ENCODE data around the gene NBPF1.
"Not testable (repeated sequence)": the region's sequence is repeated elsewhere in the genome, so short reads cannot be mapped to it uniquely, and the experiment has no call there.

NBPF1 gene

DNA sequence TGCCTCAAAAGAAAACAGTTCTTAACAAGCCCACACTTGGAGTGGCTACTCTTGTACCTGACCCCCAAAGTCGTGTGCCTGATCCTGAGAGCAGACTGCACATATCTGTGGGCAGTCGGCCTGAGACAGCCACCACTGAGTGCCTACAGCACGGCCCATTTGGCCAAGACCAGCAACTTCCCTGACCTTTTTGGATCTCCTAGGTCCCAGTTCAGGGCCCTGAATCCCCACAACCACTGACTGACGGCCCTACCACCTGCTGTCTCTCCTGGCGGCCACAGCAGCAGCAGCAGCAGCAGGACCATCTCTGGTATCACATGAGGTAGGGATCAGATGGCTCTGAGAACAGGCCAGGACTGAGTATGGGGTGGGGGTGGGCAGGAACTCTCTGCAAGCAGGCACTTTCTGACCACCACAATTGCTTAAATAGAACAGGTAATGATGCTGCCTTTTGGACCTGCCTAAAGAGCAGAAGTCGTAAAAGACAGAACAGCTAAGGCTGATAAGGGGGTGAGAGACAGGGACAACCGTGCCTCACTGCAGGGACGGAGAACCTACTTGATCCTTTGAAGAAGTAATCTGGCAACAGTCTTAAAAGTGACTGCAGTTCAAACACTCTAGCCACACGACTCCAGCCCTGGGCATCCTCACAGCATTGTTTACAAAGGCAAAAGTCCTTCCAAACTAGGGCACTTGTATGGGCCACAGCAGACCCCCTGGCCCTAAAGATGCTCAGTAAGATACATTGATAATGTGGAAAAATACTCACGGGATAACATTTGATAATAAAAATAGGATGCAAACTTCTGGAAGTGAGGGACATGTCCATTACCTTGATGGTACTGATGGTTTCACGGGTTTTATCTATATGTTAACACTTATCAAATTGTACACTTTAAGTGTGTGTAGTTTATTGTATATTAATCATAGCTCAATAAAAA is 26.0 kb upstream of the NBPF1 start:
- not testable (repeated sequence) for H3K4me3 ChIP-seq (ENCODE audit: control insufficient read depth in 1 of 7, extremely low read depth in 1 of 7, insufficient read depth in 4 of 7, low read depth in 2 of 7, low read length in 6 of 7); H3K27ac ChIP-seq (ENCODE audit: insufficient read depth in 1 of 2, low read depth in 1 of 2, low read length in 2 of 2, poor library complexity in 1 of 2, severe bottlenecking in 2 of 2); H3K27me3 ChIP-seq (replicated peaks in 2 of 5; ENCODE audit: control insufficient read depth in 4 of 5, insufficient read depth in 5 of 5, low read length in 4 of 5); H3K9me3 ChIP-seq (ENCODE audit: control extremely low read depth in 1 of 5, control insufficient read depth in 4 of 5, insufficient read depth in 2 of 5, low read depth in 1 of 5, low read length in 4 of 5); H3K36me3 ChIP-seq (ENCODE audit: control insufficient read depth in 4 of 4, insufficient read depth in 4 of 4, low read length in 3 of 4); DNase-seq
- H3K4me1 ChIP-seq (ENCODE audit: control extremely low read depth in 1 of 4, control insufficient read depth in 4 of 4, insufficient read depth in 4 of 4, low read length in 3 of 4), result peaks cover 7 to 21% (median 19%) of the 10 kb centered on the region in 4 experiments
- WGBS (ENCODE audit: insufficient coverage), result 94% methylated on average over 11 of the region's 11 CpGs
- ChIA-PET POLR2A (interaction anchor here (1.1 kb wide), 1 partner anchor 11 kb away, joined by 4 read pairs; no protein-coding TSS in a partner anchor), CTCF (interaction anchor here (1.0 to 2.9 kb wide), 2 partner anchors 14 to 17 kb away, joined by 3 to 15 read pairs; no protein-coding TSS in a partner anchor)

DNA sequence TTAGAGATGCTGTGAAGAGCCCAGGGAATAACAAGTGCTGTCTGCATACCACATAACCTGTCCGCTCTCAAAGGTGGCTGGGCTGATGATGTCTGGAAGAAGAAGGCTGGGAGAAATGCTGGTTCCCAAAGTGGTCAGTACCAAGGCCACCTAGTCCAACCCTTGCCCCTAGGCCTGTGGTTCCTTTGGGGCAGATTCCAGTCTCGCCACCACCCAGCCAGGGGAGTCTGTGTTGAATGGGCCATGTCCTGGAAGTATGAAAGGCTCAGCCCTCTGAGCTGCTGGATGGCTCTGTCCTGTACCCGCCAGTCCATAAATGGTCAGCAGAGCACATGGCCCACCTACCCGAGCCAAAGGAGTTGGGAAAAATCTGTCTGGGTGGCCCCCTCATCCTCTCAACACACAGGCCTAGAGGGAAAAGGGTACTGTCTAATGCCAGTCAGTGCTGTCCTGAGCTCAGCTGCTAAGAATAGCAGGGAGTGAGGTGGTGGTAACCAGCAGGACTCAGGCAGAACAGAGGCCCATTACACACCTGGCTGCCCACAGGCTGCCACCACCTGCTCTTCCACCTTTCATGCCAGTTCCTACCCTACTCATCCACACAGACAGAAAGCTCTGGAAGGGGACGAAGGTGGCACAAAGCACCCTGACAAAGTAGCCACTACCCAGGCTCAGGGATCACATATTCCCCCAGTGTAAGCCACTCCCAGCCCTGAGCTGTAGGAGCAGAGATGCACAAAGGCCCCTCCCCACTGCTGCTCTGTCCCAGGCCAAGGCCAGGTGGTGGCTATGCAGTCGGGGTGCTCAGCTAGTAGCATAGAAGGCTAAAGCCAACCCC is 24.8 kb upstream of the NBPF1 start:
- not testable (repeated sequence) for H3K27me3 ChIP-seq (replicated peaks in 2 of 5; ENCODE audit: control insufficient read depth in 4 of 5, insufficient read depth in 5 of 5, low read length in 4 of 5); H3K4me3 ChIP-seq (ENCODE audit: control insufficient read depth in 1 of 7, extremely low read depth in 1 of 7, insufficient read depth in 4 of 7, low read depth in 2 of 7, low read length in 6 of 7); DNase-seq; H3K27ac ChIP-seq (ENCODE audit: insufficient read depth in 1 of 2, low read depth in 1 of 2, low read length in 2 of 2, poor library complexity in 1 of 2, severe bottlenecking in 2 of 2); H3K4me1 ChIP-seq (ENCODE audit: control extremely low read depth in 1 of 4, control insufficient read depth in 4 of 4, insufficient read depth in 4 of 4, low read length in 3 of 4); H3K9me3 ChIP-seq (ENCODE audit: control extremely low read depth in 1 of 5, control insufficient read depth in 4 of 5, insufficient read depth in 2 of 5, low read depth in 1 of 5, low read length in 4 of 5)
- ChIA-PET POLR2A (interaction anchor here (1.1 kb wide), 1 partner anchor 10 kb away, joined by 4 read pairs; no protein-coding TSS in a partner anchor), CTCF (interaction anchor here (1.0 kb wide), 1 partner anchor 16 kb away, joined by 3 read pairs; no protein-coding TSS in a partner anchor)
- WGBS (ENCODE audit: insufficient coverage), result 96% methylated on average over 6 of the region's 6 CpGs
- H3K36me3 ChIP-seq (ENCODE audit: control insufficient read depth in 4 of 4, insufficient read depth in 4 of 4, low read length in 3 of 4), result peaks cover 5 to 15% (median 7%) of the 10 kb centered on the region in 4 experiments

DNA sequence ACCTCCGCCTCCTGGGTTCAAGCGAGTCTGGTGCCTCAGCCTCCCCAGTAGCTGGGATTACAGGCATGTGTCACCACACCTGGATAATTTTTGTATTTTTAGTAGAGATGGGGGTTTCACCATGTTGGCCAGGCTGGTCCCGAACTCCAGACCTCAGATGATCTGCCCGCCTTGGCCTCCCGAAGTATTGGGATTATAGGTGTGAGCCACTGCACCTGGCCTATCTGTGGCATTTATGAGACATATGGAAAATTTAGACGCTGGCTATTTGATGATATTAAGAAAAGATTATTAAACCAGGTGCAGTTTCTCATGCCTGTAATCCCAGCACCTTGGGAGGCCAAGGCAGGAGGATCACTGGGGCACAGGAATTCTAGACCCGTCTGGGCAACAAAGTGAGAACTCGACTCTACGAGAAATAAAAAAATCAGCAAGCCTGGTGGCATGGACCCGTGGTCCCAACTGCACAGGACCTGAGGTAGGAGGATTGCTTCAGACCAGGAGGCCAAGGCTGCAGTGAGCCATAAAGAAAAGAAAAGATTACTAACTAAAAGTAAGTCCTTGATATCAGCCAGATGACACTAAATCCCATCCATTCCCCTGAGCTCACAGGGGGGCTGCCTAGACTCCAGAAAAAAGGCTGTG is 23.3 kb upstream of the NBPF1 start:
- H3K4me3 ChIP-seq (ENCODE audit: control insufficient read depth in 1 of 7, extremely low read depth in 1 of 7, insufficient read depth in 4 of 7, low read depth in 2 of 7, low read length in 6 of 7); H3K9me3 ChIP-seq (ENCODE audit: control extremely low read depth in 1 of 5, control insufficient read depth in 4 of 5, insufficient read depth in 2 of 5, low read depth in 1 of 5, low read length in 4 of 5); H3K27ac ChIP-seq (ENCODE audit: insufficient read depth in 1 of 2, low read depth in 1 of 2, low read length in 2 of 2, poor library complexity in 1 of 2, severe bottlenecking in 2 of 2); H3K27me3 ChIP-seq (replicated peaks in 2 of 5; ENCODE audit: control insufficient read depth in 4 of 5, insufficient read depth in 5 of 5, low read length in 4 of 5); H3K4me1 ChIP-seq (ENCODE audit: control extremely low read depth in 1 of 4, control insufficient read depth in 4 of 4, insufficient read depth in 4 of 4, low read length in 3 of 4); DNase-seq; POLR2A ChIA-PET: not testable (repeated sequence)
- 91% methylated on average over 10 of the region's 10 CpGs for WGBS (ENCODE audit: insufficient coverage)
- peaks cover 13 to 25% (median 18%) of the 10 kb centered on the region in 4 experiments for H3K36me3 ChIP-seq (ENCODE audit: control insufficient read depth in 4 of 4, insufficient read depth in 4 of 4, low read length in 3 of 4)
- CTCF ChIA-PET, result interaction anchor here (0.9 to 2.4 kb wide), 2 partner anchors 15 to 27 kb away, joined by 3 to 8 read pairs; no protein-coding TSS in a partner anchor

DNA sequence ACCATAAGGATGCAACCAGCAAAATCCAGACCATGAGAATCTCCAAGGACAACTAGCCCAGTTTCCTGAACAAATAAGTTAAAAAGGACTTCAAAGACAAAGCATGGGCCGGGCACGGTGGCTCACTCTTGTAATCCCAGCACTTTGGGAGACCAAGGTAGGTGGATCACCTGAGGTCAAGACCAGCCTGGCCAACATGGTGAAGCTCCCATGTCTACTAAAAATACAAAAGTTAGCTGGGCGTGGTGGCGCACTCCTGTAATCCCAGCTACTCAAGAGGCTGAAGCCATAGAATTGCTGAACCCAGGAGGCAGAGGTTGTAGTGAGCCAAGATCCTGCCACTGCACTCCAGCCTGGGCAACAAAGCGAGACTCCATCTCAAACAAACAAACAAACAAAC is 22.6 kb upstream of the NBPF1 start:
- H3K4me1 ChIP-seq (ENCODE audit: control extremely low read depth in 1 of 4, control insufficient read depth in 4 of 4, insufficient read depth in 4 of 4, low read length in 3 of 4); H3K27ac ChIP-seq (ENCODE audit: insufficient read depth in 1 of 2, low read depth in 1 of 2, low read length in 2 of 2, poor library complexity in 1 of 2, severe bottlenecking in 2 of 2); DNase-seq; H3K9me3 ChIP-seq (ENCODE audit: control extremely low read depth in 1 of 5, control insufficient read depth in 4 of 5, insufficient read depth in 2 of 5, low read depth in 1 of 5, low read length in 4 of 5); H3K27me3 ChIP-seq (replicated peaks in 2 of 5; ENCODE audit: control insufficient read depth in 4 of 5, insufficient read depth in 5 of 5, low read length in 4 of 5); H3K4me3 ChIP-seq (ENCODE audit: control insufficient read depth in 1 of 7, extremely low read depth in 1 of 7, insufficient read depth in 4 of 7, low read depth in 2 of 7, low read length in 6 of 7): not testable (repeated sequence)
- H3K36me3 ChIP-seq (ENCODE audit: control insufficient read depth in 4 of 4, insufficient read depth in 4 of 4, low read length in 3 of 4), result peaks cover 15 to 32% (median 23%) of the 10 kb centered on the region in 4 experiments
- CTCF ChIA-PET, result interaction anchor here (0.8 to 2.4 kb wide), 4 partner anchors 13 to 65 kb away, joined by 3 to 8 read pairs (median 4); no protein-coding TSS in a partner anchor
- 96% methylated on average over 5 of the region's 5 CpGs for WGBS (ENCODE audit: insufficient coverage)
- POLR2A ChIA-PET, result interaction anchor here (0.7 kb wide), 1 partner anchor 9 kb away, joined by 3 read pairs; no protein-coding TSS in a partner anchor

DNA sequence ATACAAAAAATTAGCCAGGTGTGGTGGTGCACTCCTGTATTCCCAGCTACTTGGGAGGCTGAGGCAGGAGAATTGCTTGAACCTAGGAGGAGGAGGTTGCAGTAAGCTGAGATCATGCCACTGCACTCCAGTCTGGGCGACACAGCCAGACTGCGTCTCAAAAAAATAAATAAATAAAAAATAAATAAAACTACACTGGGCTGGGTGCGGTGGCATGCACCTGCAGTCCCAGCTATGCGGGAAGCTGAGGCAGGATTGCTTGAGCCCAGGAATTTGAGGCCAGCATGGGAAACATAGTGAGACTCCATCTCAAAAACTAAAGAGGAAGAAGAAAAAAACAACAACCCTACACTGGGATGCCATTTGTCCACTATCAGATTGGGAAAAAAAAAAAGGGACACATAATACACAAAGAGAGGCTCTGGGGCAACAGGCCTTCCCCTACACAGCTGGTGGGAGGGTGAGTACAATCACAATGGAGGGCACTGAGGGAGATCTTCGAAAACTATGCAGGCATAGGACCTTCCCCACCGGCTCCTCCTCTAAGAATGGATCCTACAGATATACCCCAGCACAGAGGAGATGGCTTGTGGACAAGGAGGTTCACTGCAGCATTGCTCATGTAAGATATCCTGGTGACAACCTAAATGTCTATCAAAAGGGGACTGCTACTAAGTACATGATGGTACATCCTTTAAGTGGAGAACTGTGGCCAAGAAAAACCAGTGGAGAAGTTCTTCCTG is 20.3 kb upstream of the NBPF1 start:
- CTCF ChIA-PET, result interaction anchor here (1.5 to 4.7 kb wide), 2 partner anchors 12 to 24 kb away, joined by 3 to 27 read pairs; no protein-coding TSS in a partner anchor
- H3K27me3 ChIP-seq (replicated peaks in 2 of 5; ENCODE audit: control insufficient read depth in 4 of 5, insufficient read depth in 5 of 5, low read length in 4 of 5); H3K9me3 ChIP-seq (ENCODE audit: control extremely low read depth in 1 of 5, control insufficient read depth in 4 of 5, insufficient read depth in 2 of 5, low read depth in 1 of 5, low read length in 4 of 5); H3K4me3 ChIP-seq (ENCODE audit: control insufficient read depth in 1 of 7, extremely low read depth in 1 of 7, insufficient read depth in 4 of 7, low read depth in 2 of 7, low read length in 6 of 7); H3K27ac ChIP-seq (ENCODE audit: insufficient read depth in 1 of 2, low read depth in 1 of 2, low read length in 2 of 2, poor library complexity in 1 of 2, severe bottlenecking in 2 of 2); H3K4me1 ChIP-seq (ENCODE audit: control extremely low read depth in 1 of 4, control insufficient read depth in 4 of 4, insufficient read depth in 4 of 4, low read length in 3 of 4); DNase-seq; POLR2A ChIA-PET: not testable (repeated sequence)
- H3K36me3 ChIP-seq (ENCODE audit: control insufficient read depth in 4 of 4, insufficient read depth in 4 of 4, low read length in 3 of 4), result peaks cover 19 to 54% (median 37%) of the 10 kb centered on the region in 4 experiments
- 91% methylated on average over 4 of the region's 6 CpGs for WGBS (ENCODE audit: insufficient coverage)
